Upper lobe of left lung (tissue), 6 donors: ENCODE results near the gene C20orf144. TPM values are rescaled to one million over a fixed set of nuclear protein-coding genes. Genes with fewer than 3 reads are reported as not detected.

Experiments
- ATAC-seq, 2 donors: fragments of 200-7000 bp; cut with Tn5 transposase; one replicate each; pipeline ENCODE4 v1.9.1; 2022; ENCODE audit warnings: mild to moderate bottlenecking in 2 of 2, moderate library complexity in 2 of 2; ENCODE audit not compliant: low FRiP score in 2 of 2
- DNase-seq, 2 donors: peaks; one replicate each; pipeline ENCODE4 v3.0.0-alpha.2; 2019 to 2020
- H3K27ac ChIP-seq, 4 donors: fragments of 200-600 bp; sonication (generic); one replicate each; pipeline ENCODE4 v1.5.1; 2016 to 2019
- H3K27me3 ChIP-seq, 4 donors: fragments of 200-600 bp; sonication (generic); one replicate each; pipeline ENCODE4 v1.5.1; 2017 to 2019
- H3K36me3 ChIP-seq, 4 donors: fragments of 200-600 bp; sonication (generic); one replicate each; pipeline ENCODE4 v1.5.1; 2016 to 2019
- H3K4me1 ChIP-seq, 4 donors: fragments of 200-600 bp; sonication (generic); one replicate each; pipeline ENCODE4 v1.5.1; 2018 to 2019
- H3K4me3 ChIP-seq, 4 donors: fragments of 200-600 bp; sonication (generic); one replicate each; pipeline ENCODE4 v1.5.1; 2017 to 2019; ENCODE audit warnings: mild to moderate bottlenecking in 2 of 4, moderate library complexity in 1 of 4
- H3K9me3 ChIP-seq, 4 donors: fragments of 200-600 bp; sonication (generic); one replicate each; pipeline ENCODE4 v1.5.1; 2018 to 2019
- EP300 ChIP-seq, 4 donors: sonication (generic); formaldehyde crosslinking; IDR thresholded peaks; one replicate each; pipeline ENCODE4 v1.5.1; 2017; ENCODE audit warnings: antibody characterized with exemption in 4 of 4, control low read depth in 2 of 4
- POLR2A ChIP-seq, 4 donors: fragments of 450-650 bp; IDR thresholded peaks; one replicate each; pipeline ENCODE4 v1.5.1; 2016 to 2017; ENCODE audit warnings: antibody characterized with exemption in 4 of 4, mild to moderate bottlenecking in 2 of 4
- POLR2AphosphoS5 ChIP-seq, 2 donors: sonication (generic); formaldehyde crosslinking; IDR thresholded peaks; one replicate each; pipeline ENCODE4 v1.5.1; 2017; ENCODE audit warnings: antibody characterized with exemption in 2 of 2
- WGBS, 2 donors: methylation state at CpG; one replicate each; pipeline ENCODE4 v1.1.5; 2017 to 2018; 5-methylcytosine and 5-hydroxymethylcytosine counted together
- total RNA-seq, 6 donors: library from RNA; depleted of rRNA in 4 of 6; stranded (reverse); fragments of >200 nt in 4 of 6; gene quantifications; one replicate each; pipeline versions ENCODE4 v1.1.0 to v1.2.1, GENCODE V29; 2016 to 2021
- TF ChIP-seq, protein P1 (sequence below), 6 experiments: fragments of 450-650 bp in 4 of 6; fragments of 200-600 bp in 2 of 6; sonication (generic) in 2 of 6; IDR thresholded peaks; one replicate each; pipeline ENCODE4 v1.5.1; 2016 to 2019; ENCODE audit warnings: antibody characterized with exemption in 6 of 6
- donor health status: DM: no; HTN: no; CAD: no; lungs with moderate emphysema.
- donor health status: DM: no; HTN: yes; CAD: no; lungs with severe emphysema.

Gene C20orf144
- total RNA-seq, 6 donors from 2014 or later, result not detected

DNA sequence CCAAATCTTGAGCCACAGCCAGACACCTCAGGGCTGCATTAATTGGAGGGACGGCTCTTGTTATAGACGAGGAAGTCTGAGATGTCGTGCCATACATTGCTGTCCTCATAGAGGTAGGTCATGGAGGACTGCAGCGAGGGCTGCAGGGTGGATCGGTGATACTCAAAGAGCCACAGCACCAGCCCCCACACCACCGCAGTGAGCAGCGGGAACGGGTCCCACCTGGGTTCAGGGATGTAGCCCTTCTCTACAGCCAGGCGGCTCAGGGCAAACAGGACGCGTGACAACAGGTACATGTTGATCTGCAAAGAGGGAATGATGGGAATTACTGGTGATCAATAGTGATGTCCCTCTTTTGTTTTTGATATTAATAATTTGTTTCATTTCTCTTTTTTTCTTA is 45.5 kb downstream of the C20orf144 start:
- Histone ChIP-seq H3K9me3 (no peaks in the 10 kb centered on the region), H3K4me1 (peaks cover 2 to 27% (median 11%) of the 10 kb centered on the region in 4 donors), H3K27ac (no peak overlapping the region), H3K36me3 (peaks cover 15 to 43% (median 34%) of the 10 kb centered on the region in 4 donors), H3K27me3 (no peaks in the 10 kb centered on the region), H3K4me3 (no peak overlapping the region)
- ATAC-seq, result no peak
- DNase-seq, result no peak
- TF ChIP-seq POLR2A (IDR thresholded peaks at IDR 0.05), result no peak
- TF ChIP-seq, protein P1, sequence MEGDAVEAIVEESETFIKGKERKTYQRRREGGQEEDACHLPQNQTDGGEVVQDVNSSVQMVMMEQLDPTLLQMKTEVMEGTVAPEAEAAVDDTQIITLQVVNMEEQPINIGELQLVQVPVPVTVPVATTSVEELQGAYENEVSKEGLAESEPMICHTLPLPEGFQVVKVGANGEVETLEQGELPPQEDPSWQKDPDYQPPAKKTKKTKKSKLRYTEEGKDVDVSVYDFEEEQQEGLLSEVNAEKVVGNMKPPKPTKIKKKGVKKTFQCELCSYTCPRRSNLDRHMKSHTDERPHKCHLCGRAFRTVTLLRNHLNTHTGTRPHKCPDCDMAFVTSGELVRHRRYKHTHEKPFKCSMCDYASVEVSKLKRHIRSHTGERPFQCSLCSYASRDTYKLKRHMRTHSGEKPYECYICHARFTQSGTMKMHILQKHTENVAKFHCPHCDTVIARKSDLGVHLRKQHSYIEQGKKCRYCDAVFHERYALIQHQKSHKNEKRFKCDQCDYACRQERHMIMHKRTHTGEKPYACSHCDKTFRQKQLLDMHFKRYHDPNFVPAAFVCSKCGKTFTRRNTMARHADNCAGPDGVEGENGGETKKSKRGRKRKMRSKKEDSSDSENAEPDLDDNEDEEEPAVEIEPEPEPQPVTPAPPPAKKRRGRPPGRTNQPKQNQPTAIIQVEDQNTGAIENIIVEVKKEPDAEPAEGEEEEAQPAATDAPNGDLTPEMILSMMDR (IDR thresholded peaks at IDR 0.05), result no peak
- 86 to 87% methylated on average over 11 of the region's 11 CpGs for WGBS, 2 donors

DNA sequence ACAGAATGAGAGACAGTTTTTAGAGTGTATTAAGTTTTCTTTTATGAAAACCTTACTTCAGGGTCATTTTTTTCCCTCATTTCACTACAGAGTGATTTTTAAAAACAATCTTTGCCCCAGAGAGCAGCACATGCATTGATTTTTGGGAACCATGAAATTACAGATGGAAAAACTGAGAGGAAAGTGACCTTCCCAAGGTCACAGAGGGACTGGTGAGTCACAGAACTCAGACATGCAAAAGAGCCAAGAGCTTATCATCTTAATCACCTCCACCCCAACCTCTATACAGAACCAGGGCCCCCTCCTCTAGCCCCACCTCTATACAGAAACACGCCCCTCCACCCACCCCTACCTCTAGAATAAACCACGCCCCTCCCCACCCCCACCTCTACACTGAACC is 47.3 kb downstream of the C20orf144 start:
- Histone ChIP-seq H3K27me3 (no peaks in the 10 kb centered on the region), H3K27ac (peak overlapping the region in 1 of 4 donors; percentile 44), H3K36me3 (peaks cover 23 to 59% (median 50%) of the 10 kb centered on the region in 4 donors), H3K4me1 (peaks cover 0 to 17% (median 8%) of the 10 kb centered on the region in 4 donors), H3K4me3 (no peak overlapping the region), H3K9me3 (no peaks in the 10 kb centered on the region)
- no peak for TF ChIP-seq EP300 (IDR thresholded peaks at IDR 0.05)
- TF ChIP-seq, protein P1 (IDR thresholded peaks at IDR 0.05), result no peak
- TF ChIP-seq POLR2AphosphoS5 (IDR thresholded peaks at IDR 0.05), result no peak
- no peak for TF ChIP-seq POLR2A (IDR thresholded peaks at IDR 0.05)
- DNase-seq, result no peak
- ATAC-seq, result peak; percentile 16 to 53
- 73 to 79% methylated on average over 2 of the region's 2 CpGs for WGBS, 2 donors

DNA sequence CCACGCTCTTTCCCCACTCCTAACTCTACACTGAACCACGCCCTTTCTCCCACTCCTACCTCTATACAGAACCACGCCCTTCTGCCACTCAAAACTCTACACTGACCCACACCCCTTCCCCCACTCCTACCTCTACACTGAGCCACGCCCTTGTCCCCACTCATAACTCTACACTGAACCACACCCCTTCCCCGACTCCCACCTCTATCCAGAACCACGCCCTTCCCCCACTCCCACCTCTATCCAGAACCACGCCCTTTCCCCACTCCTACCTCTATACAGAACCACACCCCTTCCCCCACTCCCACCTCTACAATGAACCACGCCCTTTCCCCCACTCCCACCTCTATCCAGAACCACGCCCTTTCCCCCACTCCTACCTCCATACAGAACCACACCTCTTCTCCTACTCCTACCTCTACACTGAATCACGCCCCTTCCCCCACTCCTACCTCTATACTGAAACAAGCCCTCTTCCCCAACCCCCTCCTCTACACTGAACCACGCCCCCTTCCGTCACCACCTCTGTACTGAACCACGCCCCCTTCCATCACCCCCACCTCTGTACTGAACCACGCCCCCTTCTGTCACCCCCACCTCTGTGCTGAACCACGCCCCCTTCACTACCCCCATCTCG is 47.9 kb downstream of the C20orf144 start:
- Histone ChIP-seq H3K9me3 (no peaks in the 10 kb centered on the region), H3K4me1 (peaks cover 0 to 17% (median 8%) of the 10 kb centered on the region in 4 donors), H3K4me3 (no peak overlapping the region), H3K27ac (peak overlapping the region in 1 of 4 donors; percentile 46), H3K36me3 (peaks cover 28 to 63% (median 53%) of the 10 kb centered on the region in 4 donors), H3K27me3 (no peaks in the 10 kb centered on the region)
- DNase-seq, result peak in 1 of 2 donors; percentile 82
- peak in 1 of 2 donors; percentile 35 for ATAC-seq
- no peak for TF ChIP-seq EP300 (IDR thresholded peaks at IDR 0.05)
- no peak for TF ChIP-seq POLR2AphosphoS5 (IDR thresholded peaks at IDR 0.05)
- TF ChIP-seq POLR2A (IDR thresholded peaks at IDR 0.05), result no peak
- TF ChIP-seq, protein P1 (IDR thresholded peaks at IDR 0.05), result no peak
- 72 to 74% methylated on average over 16 of the region's 16 CpGs for WGBS, 2 donors

DNA sequence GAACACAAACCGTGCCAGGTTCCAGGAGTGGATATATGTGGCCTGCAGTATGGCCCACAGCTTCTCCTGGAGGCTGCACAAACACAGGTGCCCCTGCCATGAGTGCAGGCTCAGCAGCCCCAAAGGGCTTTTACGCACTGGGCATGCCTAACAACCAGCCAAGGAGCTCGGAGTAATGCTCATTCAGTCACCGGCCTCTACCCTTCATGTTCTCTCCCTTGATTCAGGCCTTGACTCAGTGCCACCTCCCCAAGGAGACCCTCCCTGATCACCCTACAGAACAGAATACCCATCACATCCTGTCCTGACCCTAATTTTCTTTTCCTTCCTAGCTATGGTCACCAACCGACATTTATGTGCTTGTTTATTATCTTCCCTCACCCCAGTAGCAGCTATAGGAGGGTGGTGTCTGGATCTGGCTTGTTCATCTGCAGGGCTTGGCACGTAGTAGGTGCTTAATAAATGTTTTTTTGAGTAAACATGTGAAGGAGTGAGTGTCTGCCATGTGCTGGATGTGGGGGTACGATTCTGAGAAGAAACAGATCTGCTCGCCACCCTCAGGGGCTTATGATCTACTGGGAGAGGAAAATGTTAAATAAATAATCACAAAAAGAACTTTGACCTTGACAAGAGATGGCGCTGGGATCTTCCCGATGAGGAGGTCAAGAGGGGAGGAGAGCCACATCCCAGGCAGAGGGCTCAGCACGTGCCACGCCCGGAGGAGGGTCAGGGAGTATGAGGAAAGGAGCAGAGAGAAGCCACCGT is 48.7 kb downstream of the C20orf144 start:
- DNase-seq (no peak), ATAC-seq (no peak)
- Histone ChIP-seq H3K27ac (peak overlapping the region in 2 of 4 donors; percentile 40 to 46), H3K4me1 (peaks cover 0 to 17% (median 8%) of the 10 kb centered on the region in 4 donors), H3K9me3 (no peaks in the 10 kb centered on the region), H3K4me3 (no peak overlapping the region), H3K36me3 (peaks cover 28 to 63% (median 54%) of the 10 kb centered on the region in 4 donors), H3K27me3 (no peaks in the 10 kb centered on the region)
- TF ChIP-seq POLR2AphosphoS5 (IDR thresholded peaks at IDR 0.05) (no peak), EP300 (IDR thresholded peaks at IDR 0.05) (no peak), POLR2A (IDR thresholded peaks at IDR 0.05) (no peak)
- TF ChIP-seq, protein P1 (IDR thresholded peaks at IDR 0.05), result no peak
- WGBS, 2 donors, result 63 to 76% methylated on average over 12 to 14 of the region's 14 CpGs
